WTC11 (cell line): ENCODE measurements around the gene ZNF256. TPM values are rescaled to one million over a fixed set of nuclear protein-coding genes. Genes with fewer than 3 reads are reported as not detected.
A peak's percentile ranks its signal among the peaks of the same experiment; 100 is the strongest.

ENCODE experiments used
- ATF1 ChIP-seq: sonication (generic); formaldehyde crosslinking; IDR thresholded peaks from 2 replicates; pipeline ENCODE4 v1.8.1; 2023; ENCODE audit warnings: mild to moderate bottlenecking, moderate library complexity, missing genetic modification reagents
- CTCF ChIP-seq: fragments of 200-600 bp; IDR thresholded peaks from 2 replicates; pipeline ENCODE4 v1.8.0; 2022; ENCODE audit warnings: antibody characterized with exemption
- E2F4 ChIP-seq: sonication (generic); formaldehyde crosslinking; IDR thresholded peaks from 2 replicates; pipeline ENCODE4 v1.8.1; 2022; ENCODE audit warnings: low read depth, mild to moderate bottlenecking, moderate library complexity, missing genetic modification reagents, borderline replicate concordance
- E2F5 ChIP-seq: sonication (generic); formaldehyde crosslinking; IDR thresholded peaks from 2 replicates; pipeline ENCODE4 v1.8.1; 2022; ENCODE audit warnings: mild to moderate bottlenecking, moderate library complexity, missing genetic modification reagents
- ESRRA ChIP-seq: sonication (generic); formaldehyde crosslinking; IDR thresholded peaks from 2 replicates; pipeline ENCODE4 v1.8.1; 2022; ENCODE audit warnings: mild to moderate bottlenecking, missing genetic modification reagents, borderline replicate concordance
- FOXP4 ChIP-seq: sonication (generic); formaldehyde crosslinking; IDR thresholded peaks from 2 replicates; pipeline ENCODE4 v1.8.0; 2022; ENCODE audit warnings: mild to moderate bottlenecking, missing genetic modification reagents
- IRF1 ChIP-seq: sonication (generic); formaldehyde crosslinking; IDR thresholded peaks from 2 replicates; pipeline ENCODE4 v1.8.0; 2023; ENCODE audit warnings: missing genetic modification reagents
- KAT7 ChIP-seq: sonication (generic); formaldehyde crosslinking; IDR thresholded peaks from 2 replicates; pipeline ENCODE4 v1.8.1; 2023; ENCODE audit warnings: missing genetic modification reagents, mild to moderate bottlenecking, borderline replicate concordance
- NFATC4 ChIP-seq: fragments of 250-450 bp; sonication (Bioruptor Pico); IDR thresholded peaks from 2 replicates; pipeline ENCODE4 v1.9.0; 2021; ENCODE audit warnings: mild to moderate bottlenecking
- NR3C1 ChIP-seq: sonication (generic); formaldehyde crosslinking; conservative IDR thresholded peaks from 2 replicates; pipeline ENCODE4 v1.8.1; 2023; ENCODE audit warnings: low read depth, mild to moderate bottlenecking, missing genetic modification reagents
- PRRX2 ChIP-seq: fragments of 250-450 bp; sonication (Bioruptor Pico); IDR thresholded peaks from 2 replicates; pipeline ENCODE4 v1.8.0; 2021; ENCODE audit warnings: mild to moderate bottlenecking
- RORB ChIP-seq: fragments of 250-450 bp; sonication (Bioruptor Pico); IDR thresholded peaks from 2 replicates; pipeline ENCODE4 v1.9.0; 2021; ENCODE audit warnings: mild to moderate bottlenecking
- USF1 ChIP-seq: sonication (generic); formaldehyde crosslinking; IDR thresholded peaks from 2 replicates; pipeline ENCODE4 v1.8.0; 2022; ENCODE audit warnings: mild to moderate bottlenecking, missing genetic modification reagents
- USF2 ChIP-seq: sonication (generic); formaldehyde crosslinking; IDR thresholded peaks from 2 replicates; pipeline ENCODE4 v1.8.1; 2023; ENCODE audit warnings: mild to moderate bottlenecking, missing genetic modification reagents, moderate library complexity
- ZNF263 ChIP-seq: sonication (generic); formaldehyde crosslinking; IDR thresholded peaks from 2 replicates; pipeline ENCODE4 v1.8.1; 2022; ENCODE audit warnings: low read depth, mild to moderate bottlenecking, moderate library complexity, missing genetic modification reagents
- ZNF317 ChIP-seq: sonication (generic); formaldehyde crosslinking; IDR thresholded peaks from 2 replicates; pipeline ENCODE4 v1.8.1; 2023; ENCODE audit warnings: low read depth, mild to moderate bottlenecking, moderate library complexity, missing genetic modification reagents, borderline replicate concordance
- ZNF512 ChIP-seq: sonication (generic); formaldehyde crosslinking; IDR thresholded peaks from 2 replicates; pipeline ENCODE4 v1.8.1; 2022; ENCODE audit warnings: missing genetic modification reagents, borderline replicate concordance
- ZNF532 ChIP-seq: fragments of 250-450 bp; sonication (Bioruptor Pico); IDR thresholded peaks from 2 replicates; pipeline ENCODE4 v1.9.0; 2021; ENCODE audit warnings: mild to moderate bottlenecking, borderline replicate concordance
- total RNA-seq: library from RNA; stranded (reverse); gene quantifications from 3 replicates; pipeline ENCODE4 v1.2.3, GENCODE V29; 2021

ZNF256 gene
- total RNA-seq, 1 experiment from 2014 or later: 17.9 TPM

GRCh38 chr19:57934820-57935665 is 12.5 kb downstream of the ZNF256 start, which contains the start of gene ZNF418 (continued):
- TF ChIP-seq NFATC4 (CRISPR knock-in tag) (no peak), ZNF532 (CRISPR knock-in tag) (no peak), RORB (no peak), ESRRA (no peak), CTCF (no peak), FOXP4 (CRISPR knock-in tag) (no peak), E2F5 (peak; percentile 62; the same call in 1 of the 2 replicates), USF2 (no peak), IRF1 (no peak), E2F4 (CRISPR knock-in tag) (no peak), ZNF263 (CRISPR knock-in tag) (no peak), ZNF317 (CRISPR knock-in tag) (no peak), ZNF512 (no peak), KAT7 (CRISPR knock-in tag) (no peak), ATF1 (no peak), NR3C1 (CRISPR knock-in tag) (no peak), USF1 (CRISPR knock-in tag) (no peak), PRRX2 (CRISPR knock-in tag) (no peak)
